Renal cortical epithelial cell (primary cell): ENCODE data around the gene TRMT6. TPM values are rescaled to one million over a fixed set of nuclear protein-coding genes. Genes with fewer than 3 reads are reported as not detected.

Experiments used
- DNase-seq: peaks from one replicate; pipeline ENCODE4 v3.0.0-alpha.2; 2011; ENCODE audit warnings: low read depth
- total RNA-seq: library from RNA; depleted of rRNA; stranded (reverse); fragments of >200 nt; gene quantifications from 2 replicates; pipeline ENCODE4 v1.2.3, GENCODE V29; 2014

Gene TRMT6
- total RNA-seq, 1 donor from 2014 or later, result 15.1 TPM

DNA sequence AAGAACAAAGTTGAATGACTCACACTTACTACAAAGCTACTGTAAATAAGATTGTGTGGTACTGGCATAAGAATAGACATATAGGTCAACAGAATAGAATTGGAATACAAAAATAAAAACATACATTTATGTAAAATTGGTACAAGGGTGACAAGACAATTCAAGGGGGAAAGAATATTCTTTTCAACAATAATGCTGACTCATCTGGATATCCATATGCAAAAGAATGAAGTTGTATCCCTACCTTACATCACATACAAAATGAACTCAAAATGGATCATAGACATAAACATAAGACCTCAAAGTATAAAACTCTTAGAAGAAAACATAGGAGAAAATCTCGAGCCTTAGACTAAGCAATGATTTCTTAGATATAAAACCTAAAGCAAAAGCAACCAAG is 50.9 kb downstream of the TRMT6 start:
- DNase-seq, result no peak

DNA sequence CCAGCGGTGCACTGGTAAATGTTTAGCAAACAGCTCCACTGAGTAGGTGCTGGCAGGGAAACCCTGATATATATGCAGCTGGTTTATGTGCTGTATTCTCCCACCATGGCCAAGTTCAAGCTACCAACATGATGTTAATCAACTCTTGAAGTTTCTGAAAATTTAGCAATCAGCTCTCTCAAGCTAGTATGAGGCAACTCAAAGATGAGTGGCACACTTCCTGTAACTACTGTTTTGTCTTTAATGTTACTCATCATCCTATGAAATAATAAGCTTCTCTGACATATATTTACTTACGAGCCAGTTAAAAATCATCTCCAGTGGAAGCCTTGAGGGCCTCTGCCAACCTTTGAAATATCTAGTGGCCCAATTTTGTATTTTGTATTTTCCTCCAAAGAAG is 54.7 kb downstream of the TRMT6 start:
- DNase-seq, result no peak

DNA sequence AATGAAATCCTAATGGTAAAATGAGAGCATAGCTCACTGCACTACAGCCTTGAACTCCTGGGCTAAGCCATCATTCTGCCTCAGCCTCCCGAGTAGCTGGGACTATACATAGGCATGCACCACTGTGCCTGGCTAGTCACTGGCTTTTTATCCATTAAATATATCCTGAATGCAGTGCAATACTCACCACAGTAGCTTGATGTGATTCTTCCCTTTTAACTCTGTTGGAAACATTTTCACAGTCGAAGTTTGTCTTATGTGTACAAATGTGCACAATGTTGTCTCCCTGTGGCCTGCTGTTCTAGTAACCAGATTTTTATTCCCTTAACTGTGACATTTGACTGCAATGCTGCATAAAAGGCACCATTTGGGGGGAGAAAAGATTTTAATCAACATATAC is 56.7 kb downstream of the TRMT6 start:
- DNase-seq, result no peak

DNA sequence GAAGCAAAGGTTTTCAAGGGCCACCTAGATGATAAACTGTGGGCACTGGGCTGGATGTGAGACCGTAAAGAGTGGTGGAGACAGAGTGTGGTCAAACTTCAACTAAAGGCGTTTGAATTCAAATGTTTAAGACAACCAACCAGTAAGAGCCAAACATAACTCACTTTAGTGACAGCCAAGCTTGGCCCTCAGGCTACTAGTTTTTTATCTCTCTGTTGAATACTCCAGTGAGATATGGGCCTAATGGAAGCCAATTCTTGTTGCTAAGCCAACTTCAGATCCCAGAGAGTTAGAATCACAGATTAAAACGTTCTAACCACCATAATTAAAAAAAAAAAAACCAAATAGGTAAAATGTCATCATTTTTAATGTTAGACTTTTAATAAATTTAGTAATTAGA is 57.3 kb downstream of the TRMT6 start:
- no peak for DNase-seq

DNA sequence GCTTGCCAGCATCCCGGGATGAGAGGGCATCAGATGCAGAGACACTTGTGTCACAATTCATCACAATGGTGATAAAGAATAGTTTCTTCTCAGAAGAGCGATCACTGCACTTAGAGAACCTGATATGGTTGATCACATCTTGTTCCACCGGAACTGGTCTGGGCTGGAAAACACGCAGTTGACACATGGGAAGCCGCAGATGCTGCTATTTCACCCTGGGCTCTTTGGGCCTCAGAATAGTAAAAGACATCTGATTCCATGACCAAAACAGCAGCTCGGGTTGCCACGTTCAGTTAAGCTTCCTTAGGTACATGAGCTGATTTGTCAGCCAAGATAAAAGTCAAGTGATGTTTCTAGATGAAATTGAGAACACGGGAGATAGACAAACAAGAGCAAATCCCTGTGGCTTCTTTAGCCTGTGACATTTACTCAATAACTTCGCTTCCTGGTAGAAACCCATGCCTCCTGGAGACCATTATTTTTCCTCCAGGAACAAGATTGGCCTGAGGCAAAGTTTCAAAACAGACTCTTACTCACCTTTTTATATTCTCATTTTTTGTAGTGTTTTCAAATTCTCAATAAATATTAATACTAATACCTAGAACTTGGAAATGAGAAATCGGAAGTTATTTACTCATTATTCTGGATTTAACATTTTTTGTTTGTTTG is 59.4 kb downstream of the TRMT6 start:
- peak; percentile 60 for DNase-seq

DNA sequence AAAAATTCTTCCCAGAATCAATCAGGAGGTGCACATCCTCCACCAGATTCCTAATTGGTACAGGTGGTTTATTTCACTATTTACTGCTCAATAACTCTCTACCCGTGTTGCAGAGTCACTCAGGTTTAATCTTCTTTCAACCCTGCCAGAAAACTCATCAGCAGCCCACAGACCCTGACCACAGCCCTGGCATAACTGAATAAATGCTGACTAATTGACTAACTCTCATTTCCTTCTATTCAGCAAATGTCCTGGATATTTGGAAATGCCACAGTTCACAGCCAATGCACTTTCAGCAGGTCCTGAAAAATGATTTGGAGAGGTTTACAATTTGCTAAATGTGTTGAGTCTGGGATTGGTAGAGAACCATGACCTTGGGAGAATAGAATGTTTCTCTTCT is 62.3 kb downstream of the TRMT6 start:
- DNase-seq, result peak; percentile 85

DNA sequence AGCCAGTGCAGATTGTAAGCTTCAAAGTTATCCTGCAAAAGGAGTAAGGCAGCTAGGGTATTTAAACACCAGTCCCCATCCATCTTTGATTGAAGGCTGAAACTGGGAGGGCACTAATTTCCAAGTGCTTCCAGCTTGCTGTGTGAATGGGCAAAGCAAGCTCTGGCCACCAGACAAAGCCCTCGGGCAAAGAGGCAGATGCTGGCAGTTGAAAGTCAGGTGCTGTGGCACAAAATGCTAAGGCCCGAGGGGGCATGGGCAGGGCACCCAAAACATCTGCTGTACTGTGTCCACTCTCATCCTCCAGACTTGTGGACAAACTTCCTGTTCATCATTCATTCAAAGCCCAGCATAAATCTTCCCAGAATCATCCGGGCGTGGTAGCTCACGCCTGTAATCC is 62.9 kb downstream of the TRMT6 start:
- no peak for DNase-seq

Other genes starting within 250 kb of the TRMT6 start
- gene SHLD1, start 200.1 kb downstream of the TRMT6 start, total RNA-seq, result 0.17 and 1.6 TPM in 2 replicates
- gene CHGB, start 39.0 kb downstream of the TRMT6 start, total RNA-seq, result 0.17 and 1.6 TPM in 2 replicates
- 10.4 and 10.9 TPM in 2 replicates for gene MCM8, start 119 bp upstream of the TRMT6 start, total RNA-seq
- gene CRLS1, start 55.6 kb upstream of the TRMT6 start, total RNA-seq, result 62.3 and 84.2 TPM in 2 replicates
- 81.4 and 113 TPM in 2 replicates for gene LRRN4, start 103.5 kb upstream of the TRMT6 start, total RNA-seq
- 6.6 and 16.7 TPM in 2 replicates for gene FERMT1, start 172.5 kb upstream of the TRMT6 start, total RNA-seq